ENCODE data around the gene AGO1.

The AGO1 gene

DNA sequence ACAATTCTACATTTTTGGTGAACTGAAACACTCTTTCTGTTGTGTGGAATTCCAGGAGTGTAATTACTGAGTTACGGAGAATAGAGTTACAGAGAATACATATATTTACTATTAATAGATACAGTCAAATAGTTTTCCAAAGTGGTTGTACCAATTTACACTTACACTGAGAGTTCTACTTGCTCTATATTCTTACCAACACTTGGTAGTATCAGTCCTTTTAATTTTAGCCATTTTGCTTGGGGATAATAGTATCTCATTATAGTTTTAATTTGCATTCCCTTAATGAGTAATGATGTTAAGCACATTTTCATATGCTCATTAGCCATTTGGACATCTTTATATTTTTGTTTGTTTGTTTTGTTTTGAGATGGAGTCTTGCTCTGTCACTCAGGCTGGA, 46.3 kb upstream of the AGO1 start:
- TF ChIP-seq EZH2phosphoT487 (IDR thresholded peaks at IDR 0.05; ENCODE audit: low read depth) = no peak
- TF ChIP-seq, protein P1, sequence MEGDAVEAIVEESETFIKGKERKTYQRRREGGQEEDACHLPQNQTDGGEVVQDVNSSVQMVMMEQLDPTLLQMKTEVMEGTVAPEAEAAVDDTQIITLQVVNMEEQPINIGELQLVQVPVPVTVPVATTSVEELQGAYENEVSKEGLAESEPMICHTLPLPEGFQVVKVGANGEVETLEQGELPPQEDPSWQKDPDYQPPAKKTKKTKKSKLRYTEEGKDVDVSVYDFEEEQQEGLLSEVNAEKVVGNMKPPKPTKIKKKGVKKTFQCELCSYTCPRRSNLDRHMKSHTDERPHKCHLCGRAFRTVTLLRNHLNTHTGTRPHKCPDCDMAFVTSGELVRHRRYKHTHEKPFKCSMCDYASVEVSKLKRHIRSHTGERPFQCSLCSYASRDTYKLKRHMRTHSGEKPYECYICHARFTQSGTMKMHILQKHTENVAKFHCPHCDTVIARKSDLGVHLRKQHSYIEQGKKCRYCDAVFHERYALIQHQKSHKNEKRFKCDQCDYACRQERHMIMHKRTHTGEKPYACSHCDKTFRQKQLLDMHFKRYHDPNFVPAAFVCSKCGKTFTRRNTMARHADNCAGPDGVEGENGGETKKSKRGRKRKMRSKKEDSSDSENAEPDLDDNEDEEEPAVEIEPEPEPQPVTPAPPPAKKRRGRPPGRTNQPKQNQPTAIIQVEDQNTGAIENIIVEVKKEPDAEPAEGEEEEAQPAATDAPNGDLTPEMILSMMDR (IDR thresholded peaks at IDR 0.05; ENCODE audit: low read depth, low read length) = no peak
- Histone ChIP-seq H2AFZ (ENCODE audit: low read depth, low read length) (no peak overlapping the region), H3K36me3 (replicated peaks; ENCODE audit: low read depth, low read length) (peaks cover 3% of the 10 kb centered on the region), H3K9me3 (ENCODE audit: insufficient read depth, low read length) (no peaks in the 10 kb centered on the region), H3K9ac (ENCODE audit: low read length) (no peak overlapping the region), H3K27ac (ENCODE audit: low read length) (no peak overlapping the region), H4K20me1 (ENCODE audit: insufficient read depth, low read length) (no peaks in the 10 kb centered on the region), H3K79me2 (ENCODE audit: low read length) (no peaks in the 10 kb centered on the region), H3K4me3 (ENCODE audit: low read length) (no peak overlapping the region), H3K27me3 (ENCODE audit: low read depth, low read length) (no peaks in the 10 kb centered on the region), H3K4me2 (ENCODE audit: low read length) (no peak overlapping the region), H3K4me1 (ENCODE audit: low read length) (peaks cover 4% of the 10 kb centered on the region)

DNA sequence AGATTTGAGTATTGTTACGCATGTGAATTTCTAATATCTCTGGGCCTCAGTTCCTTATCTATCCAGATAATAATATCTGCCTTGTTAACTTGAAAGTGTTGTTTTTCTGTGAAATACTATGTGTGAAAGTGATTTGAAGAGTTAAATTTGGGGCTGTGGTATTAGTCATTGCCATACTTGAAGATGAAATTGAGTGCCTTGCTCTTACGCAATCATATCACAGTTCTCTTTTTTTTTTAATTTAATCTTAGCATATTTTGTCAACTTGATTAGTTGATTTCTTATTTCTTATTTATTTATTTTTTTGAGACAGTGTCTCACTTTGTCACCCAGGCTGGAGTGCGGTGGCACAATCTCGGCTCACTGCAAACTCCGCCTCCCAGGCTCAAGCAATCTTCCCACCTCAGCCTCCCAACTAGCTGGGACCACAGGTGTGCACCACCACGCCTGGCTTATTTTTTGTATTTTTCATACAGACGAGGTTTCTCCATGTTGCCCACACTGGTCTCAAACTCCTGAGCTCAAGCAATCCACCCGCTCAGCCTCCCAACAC, 44.2 kb upstream of the AGO1 start:
- Histone ChIP-seq H3K4me1 (ENCODE audit: low read length) (peaks cover 4% of the 10 kb centered on the region), H3K27ac (ENCODE audit: low read length) (no peak overlapping the region), H3K9me3 (ENCODE audit: insufficient read depth, low read length) (no peaks in the 10 kb centered on the region), H3K27me3 (ENCODE audit: low read depth, low read length) (no peaks in the 10 kb centered on the region), H4K20me1 (ENCODE audit: insufficient read depth, low read length) (no peaks in the 10 kb centered on the region), H2AFZ (ENCODE audit: low read depth, low read length) (no peak overlapping the region), H3K4me2 (ENCODE audit: low read length) (peak overlapping the region; percentile 17; the same call in 1 of the 2 replicates), H3K4me3 (ENCODE audit: low read length) (no peak overlapping the region), H3K9ac (ENCODE audit: low read length) (no peak overlapping the region), H3K36me3 (replicated peaks; ENCODE audit: low read depth, low read length) (peaks cover 3% of the 10 kb centered on the region), H3K79me2 (ENCODE audit: low read length) (no peaks in the 10 kb centered on the region)
- no peak for TF ChIP-seq EZH2phosphoT487 (IDR thresholded peaks at IDR 0.05; ENCODE audit: low read depth)
- TF ChIP-seq, protein P1 (IDR thresholded peaks at IDR 0.05; ENCODE audit: low read depth, low read length) = no peak

DNA sequence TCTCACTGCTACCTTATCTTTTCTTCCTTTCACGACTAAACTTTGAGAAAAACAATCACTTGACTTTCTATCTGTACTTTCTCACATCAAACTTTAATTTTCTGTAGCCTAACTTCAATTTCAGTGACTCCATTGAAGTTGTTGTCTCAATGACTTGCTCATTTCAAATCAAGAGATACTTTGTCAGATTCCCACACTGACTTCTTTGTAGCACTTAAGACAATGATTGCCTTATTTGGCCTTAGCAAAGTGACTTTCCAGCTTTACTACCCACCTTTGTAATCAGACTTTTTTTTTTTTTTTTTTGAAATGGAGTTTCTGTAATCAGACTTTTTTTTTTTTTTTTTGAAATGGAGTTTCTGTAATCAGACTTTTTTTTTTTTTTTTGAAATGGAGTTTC, 38.2 kb upstream of the AGO1 start:
- no peak overlapping the region for H3K4me3 ChIP-seq (ENCODE audit: low read length)
- H3K36me3 ChIP-seq (replicated peaks; ENCODE audit: low read depth, low read length) = no peaks in the 10 kb centered on the region

DNA sequence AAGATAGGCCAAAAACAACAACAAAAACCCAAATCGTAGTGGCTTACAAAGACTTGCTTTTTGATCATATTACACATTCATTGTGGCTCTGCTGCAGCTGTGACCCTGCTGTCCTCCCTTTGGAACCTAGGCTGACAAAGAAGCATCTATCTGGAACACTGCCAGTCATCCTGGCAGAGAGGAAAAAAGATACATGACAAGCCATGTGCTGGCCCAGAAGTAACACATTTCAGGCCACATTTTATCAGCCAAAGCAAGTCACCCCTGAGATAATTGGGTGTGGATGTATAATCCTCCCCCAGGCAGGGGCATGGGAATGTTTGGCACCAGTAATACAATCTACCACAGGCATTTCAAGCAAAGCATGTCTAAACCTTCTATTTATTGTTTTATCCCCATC, 37.2 kb upstream of the AGO1 start:
- H3K36me3 ChIP-seq (replicated peaks; ENCODE audit: low read depth, low read length) = no peaks in the 10 kb centered on the region
- no peak overlapping the region for H3K27ac ChIP-seq (ENCODE audit: low read length)
- no peaks in the 10 kb centered on the region for H3K27me3 ChIP-seq (ENCODE audit: low read depth, low read length)
- no peaks in the 10 kb centered on the region for H3K9me3 ChIP-seq (ENCODE audit: insufficient read depth, low read length)
- H3K79me2 ChIP-seq (ENCODE audit: low read length) = no peaks in the 10 kb centered on the region
- no peak overlapping the region for H3K4me3 ChIP-seq (ENCODE audit: low read length)
- H3K4me1 ChIP-seq (ENCODE audit: low read length) = peaks cover 4% of the 10 kb centered on the region
- TF ChIP-seq EZH2phosphoT487 (IDR thresholded peaks at IDR 0.05; ENCODE audit: low read depth) = no peak
- TF ChIP-seq, protein P1 (IDR thresholded peaks at IDR 0.05; ENCODE audit: low read depth, low read length) = no peak
- H2AFZ ChIP-seq (ENCODE audit: low read depth, low read length) = no peak overlapping the region
- H3K4me2 ChIP-seq (ENCODE audit: low read length) = no peak overlapping the region
- H3K9ac ChIP-seq (ENCODE audit: low read length) = no peak overlapping the region
- H4K20me1 ChIP-seq (ENCODE audit: insufficient read depth, low read length) = no peaks in the 10 kb centered on the region

More for the DNA sequence above, 38.2 kb upstream of the AGO1 start:
- H3K4me1 ChIP-seq (ENCODE audit: low read length) = peaks cover 4% of the 10 kb centered on the region
- H3K4me2 ChIP-seq (ENCODE audit: low read length) = no peak overlapping the region
- no peaks in the 10 kb centered on the region for H3K9me3 ChIP-seq (ENCODE audit: insufficient read depth, low read length)
- TF ChIP-seq, protein P1 (IDR thresholded peaks at IDR 0.05; ENCODE audit: low read depth, low read length) = no peak
- TF ChIP-seq EZH2phosphoT487 (IDR thresholded peaks at IDR 0.05; ENCODE audit: low read depth) = no peak
- H3K27ac ChIP-seq (ENCODE audit: low read length) = no peak overlapping the region
- no peak overlapping the region for H3K9ac ChIP-seq (ENCODE audit: low read length)
- no peaks in the 10 kb centered on the region for H4K20me1 ChIP-seq (ENCODE audit: insufficient read depth, low read length)
- no peaks in the 10 kb centered on the region for H3K27me3 ChIP-seq (ENCODE audit: low read depth, low read length)
- no peaks in the 10 kb centered on the region for H3K79me2 ChIP-seq (ENCODE audit: low read length)
- H2AFZ ChIP-seq (ENCODE audit: low read depth, low read length) = no peak overlapping the region

All from OCI-LY3 (cell line).